ENCODE data around the gene OGFOD1.

GRCh38 chr16:56422896-56423441 is 28.4 kb upstream of the OGFOD1 start:
- TF ChIP-seq CTCF (conservative IDR thresholded peaks at IDR 0.05; ENCODE audit: low read length) (no peak), EZH2phosphoT487 (IDR thresholded peaks at IDR 0.05; ENCODE audit: borderline replicate concordance) (no peak)

Data from Loucy (cell line).